Stomach (tissue), 9 donors: Measurements from ENCODE around the gene ODAPH. TPM values are rescaled to one million over a fixed set of nuclear protein-coding genes. Genes with fewer than 3 reads are reported as not detected.

ENCODE experiments used
- DNase-seq, 2 donors: peaks; one replicate each; pipeline versions ENCODE4 v3.0.0 to v3.0.0-alpha.2; 2013 to 2019
- H3K27ac ChIP-seq, 5 donors: fragments of 200-600 bp in 4 of 5; sonication (generic) in 4 of 5; one replicate each; pipeline ENCODE4 v1.5.1; 2013 to 2019; ENCODE audit warnings: mild to moderate bottlenecking in 1 of 5, moderate library complexity in 1 of 5
- H3K27me3 ChIP-seq, 3 donors: fragments of 200-600 bp; sonication (generic); one replicate each; pipeline ENCODE4 v1.5.1; 2017 to 2019; ENCODE audit warnings: mixed run types in 1 of 3
- H3K36me3 ChIP-seq, 4 donors: fragments of 200-600 bp; sonication (generic); 1 replicate in 3 of 4; 2 replicates in 1 of 4; pipeline ENCODE4 v1.5.1; 2016 to 2019
- H3K4me1 ChIP-seq, 4 donors: fragments of 200-600 bp; sonication (generic); one replicate each; pipeline ENCODE4 v1.5.1; 2016 to 2019
- H3K4me3 ChIP-seq, 4 donors: fragments of 200-600 bp; sonication (generic) in 3 of 4; one replicate each; pipeline ENCODE4 v1.5.1; 2016 to 2019; ENCODE audit warnings: mild to moderate bottlenecking in 1 of 4
- H3K9me3 ChIP-seq, 4 donors: fragments of 200-600 bp; sonication (generic); one replicate each; pipeline ENCODE4 v1.5.1; 2016 to 2019
- CTCF ChIP-seq, 7 experiments: fragments of 450-650 bp in 4 of 7; fragments of 200-600 bp in 3 of 7; sonication (generic) in 3 of 7; IDR thresholded peaks; one replicate each; pipeline ENCODE4 v1.5.1; 2016 to 2019; ENCODE audit warnings: antibody characterized with exemption in 7 of 7, control low read depth in 2 of 7, mild to moderate bottlenecking in 1 of 7
- EP300 ChIP-seq: sonication (generic); formaldehyde crosslinking; IDR thresholded peaks from one replicate; pipeline ENCODE4 v1.6.1; 2017; ENCODE audit warnings: antibody characterized with exemption
- POLR2A ChIP-seq, 4 donors: fragments of 450-650 bp; IDR thresholded peaks; one replicate each; pipeline ENCODE4 v1.6.1; 2016; ENCODE audit warnings: antibody characterized with exemption in 4 of 4, control low read depth in 2 of 4, mild to moderate bottlenecking in 1 of 4, moderate library complexity in 1 of 4
- POLR2AphosphoS5 ChIP-seq, 3 donors: sonication (generic); formaldehyde crosslinking; IDR thresholded peaks; one replicate each; pipeline ENCODE4 v1.6.1; 2016; ENCODE audit warnings: antibody characterized with exemption in 3 of 3
- WGBS, 5 donors: extraction: QIAGEN DNeasy Blood & Tissue Kit in 3 of 5; methylation state at CpG; one replicate each; pipeline versions ENCODE4 v1.1.5 to v1.1.7; 2013 to 2018; 5-methylcytosine and 5-hydroxymethylcytosine counted together
- intact Hi-C: fragments of 100-400 bp; cut with DNase I; formaldehyde crosslinking; loops from one replicate; pipeline ENCODE4 v1.15.1; 2023; ENCODE audit warnings: low total_unique reads
- polyA plus RNA-seq, 3 donors: library from polyadenylated mRNA; stranded (reverse); fragments of 200-250 nt; gene quantifications; one replicate each; pipeline ENCODE4 v1.2.3, GENCODE V29; 2013
- total RNA-seq, 5 donors: library from RNA; depleted of rRNA; stranded (reverse); fragments of >200 nt; gene quantifications; one replicate each; pipeline versions ENCODE4 v1.1.0 to v1.2.3, GENCODE V29; 2014 to 2016
- donor health status: healthy with polysubstance abuse.
- donor health status: Bipolar disorder and iron deficiency.
- donor health status: healthy.

ODAPH gene
- total and polyA plus RNA-seq, 8 donors = 0.28 TPM; not detected in 7

GRCh38 chr4:75547647-75548387 is 8.0 kb upstream of the ODAPH start:
- peak; percentile 31 to 43 for DNase-seq
- H3K27ac ChIP-seq = no peak overlapping the region
- WGBS, 5 donors = 64 to 73% (median 69%) methylated on average over 15 of the region's 15 CpGs
- TF ChIP-seq EP300 = no peak
- no peak for TF ChIP-seq POLR2A (IDR thresholded peaks at IDR 0.05)
- no peak for TF ChIP-seq CTCF (IDR thresholded peaks at IDR 0.05)
- TF ChIP-seq POLR2AphosphoS5 (IDR thresholded peaks at IDR 0.05) = no peak
- no peaks in the 10 kb centered on the region for H3K27me3 ChIP-seq
- H3K4me3 ChIP-seq = no peak overlapping the region
- H3K9me3 ChIP-seq = no peaks in the 10 kb centered on the region
- H3K36me3 ChIP-seq = peaks cover 0 to 28% (median 20%) of the 10 kb centered on the region in 4 donors
- intact Hi-C loops = no loop called here
- H3K4me1 ChIP-seq = no peaks in the 10 kb centered on the region

GRCh38 chr4:75549019-75549418 is 6.8 kb upstream of the ODAPH start:
- DNase-seq = no peak
- no peaks in the 10 kb centered on the region for H3K4me1 ChIP-seq
- no peak overlapping the region for H3K27ac ChIP-seq
- H3K36me3 ChIP-seq = peaks cover 0 to 18% (median 16%) of the 10 kb centered on the region in 4 donors
- 85 to 92% (median 89%) methylated on average over 2 of the region's 2 CpGs for WGBS, 5 donors
- H3K4me3 ChIP-seq = no peak overlapping the region
- no peak for TF ChIP-seq CTCF (IDR thresholded peaks at IDR 0.05)
- no peak for TF ChIP-seq POLR2AphosphoS5 (IDR thresholded peaks at IDR 0.05)
- no peak for TF ChIP-seq POLR2A (IDR thresholded peaks at IDR 0.05)
- no peak for TF ChIP-seq EP300
- no peaks in the 10 kb centered on the region for H3K9me3 ChIP-seq
- no peaks in the 10 kb centered on the region for H3K27me3 ChIP-seq
- intact Hi-C loops = no loop called here

DNA sequence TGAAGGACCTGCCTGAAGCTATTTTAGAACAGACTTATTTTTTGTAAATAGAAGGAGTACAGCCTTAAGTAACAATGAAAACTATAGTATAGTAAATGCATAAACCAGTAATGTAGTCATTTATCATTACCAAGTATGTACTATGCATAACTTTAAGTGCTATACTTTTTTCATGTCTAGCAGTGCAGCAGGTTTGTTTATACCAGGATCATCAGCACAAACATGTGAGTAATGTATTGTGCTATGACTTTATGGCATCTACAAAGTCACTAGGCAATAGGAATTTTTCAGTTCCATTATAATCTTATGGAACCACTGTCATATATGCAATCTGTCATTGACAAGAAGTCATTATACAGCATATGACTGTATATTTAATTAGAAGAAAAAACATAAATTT is 3.4 kb upstream of the ODAPH start:
- DNase-seq = no peak
- TF ChIP-seq POLR2A (IDR thresholded peaks at IDR 0.05) = no peak
- no peak for TF ChIP-seq POLR2AphosphoS5 (IDR thresholded peaks at IDR 0.05)
- no peak for TF ChIP-seq EP300
- no peak for TF ChIP-seq CTCF (IDR thresholded peaks at IDR 0.05)
- Histone ChIP-seq H3K36me3 (no peaks in the 10 kb centered on the region), H3K9me3 (no peaks in the 10 kb centered on the region), H3K4me3 (no peak overlapping the region), H3K27me3 (peaks cover 0 to 2% (median 0%) of the 10 kb centered on the region in 3 donors), H3K4me1 (no peaks in the 10 kb centered on the region), H3K27ac (no peak overlapping the region)
- intact Hi-C loops = no loop called here

- WGBS, 5 donors = 77 to 89% (median 88%) methylated on average over 8 of the region's 8 CpGs
- H3K27ac ChIP-seq = no peak overlapping the region
- no peak for DNase-seq
- H3K9me3 ChIP-seq = no peaks in the 10 kb centered on the region
- H3K4me1 ChIP-seq = no peaks in the 10 kb centered on the region
- intact Hi-C loops = no loop called here
- peaks cover 0 to 6% (median 0%) of the 10 kb centered on the region in 3 donors for H3K27me3 ChIP-seq
- H3K36me3 ChIP-seq = no peaks in the 10 kb centered on the region
- no peak overlapping the region for H3K4me3 ChIP-seq
- no peak for TF ChIP-seq EP300
- TF ChIP-seq CTCF (IDR thresholded peaks at IDR 0.05) = no peak
- TF ChIP-seq POLR2AphosphoS5 (IDR thresholded peaks at IDR 0.05) = no peak
- no peak for TF ChIP-seq POLR2A (IDR thresholded peaks at IDR 0.05)
These were observed 1.8 kb downstream of the ODAPH start for GRCh38 chr4:75557696-75558095.
